Gastroesophageal sphincter (tissue), 4 donors: Measurements from ENCODE around the gene CCL11. TPM values are rescaled to one million over a fixed set of nuclear protein-coding genes. Genes with fewer than 3 reads are reported as not detected.
A peak's percentile ranks its signal among the peaks of the same experiment; 100 is the strongest.

Experiments
- ATAC-seq: fragments of 150-250 bp; one replicate; pipeline ENCODE4 v1.9.1; 2016; ENCODE audit warnings: mild to moderate bottlenecking, moderate library complexity
- H3K27ac ChIP-seq, 4 donors: fragments of 200-600 bp; sonication (generic) in 3 of 4; 1 replicate in 3 of 4; 2 replicates in 1 of 4; pipeline ENCODE4 v1.5.1; 2016 to 2019
- H3K27me3 ChIP-seq: fragments of 200-600 bp; sonication (generic); one replicate; pipeline ENCODE4 v1.5.1; 2019
- H3K36me3 ChIP-seq, 2 donors: fragments of 200-600 bp; sonication (generic); one replicate each; pipeline ENCODE4 v1.5.1; 2019; ENCODE audit warnings: control low read depth in 1 of 2
- H3K4me1 ChIP-seq, 3 donors: fragments of 200-600 bp; sonication (generic); 1 replicate in 2 of 3; 2 replicates in 1 of 3; pipeline ENCODE4 v1.5.1; 2016 to 2019; ENCODE audit warnings: control low read depth in 2 of 3
- H3K4me3 ChIP-seq, 2 donors: fragments of 200-600 bp; sonication (generic); one replicate each; pipeline ENCODE4 v1.5.1; 2019; ENCODE audit warnings: mild to moderate bottlenecking in 1 of 2, moderate library complexity in 1 of 2
- H3K9me3 ChIP-seq, 3 donors: fragments of 200-600 bp; sonication (generic); one replicate each; pipeline ENCODE4 v1.5.1; 2017 to 2019; ENCODE audit warnings: control low read depth in 2 of 3
- CTCF ChIP-seq, 4 experiments: fragments of 200-600 bp in 2 of 4; fragments of 450-650 bp in 2 of 4; sonication (generic) in 1 of 4; IDR thresholded peaks; one replicate each; pipeline ENCODE4 v1.5.1; 2017 to 2019; ENCODE audit warnings: antibody characterized with exemption in 4 of 4, mild to moderate bottlenecking in 2 of 4, moderate library complexity in 2 of 4
- EP300 ChIP-seq: sonication (generic); formaldehyde crosslinking; IDR thresholded peaks from one replicate; pipeline ENCODE4 v1.6.1; 2017; ENCODE audit warnings: antibody characterized with exemption, mild to moderate bottlenecking
- POLR2A ChIP-seq, 2 donors: fragments of 450-650 bp; IDR thresholded peaks; one replicate each; pipeline ENCODE4 v1.6.1; 2017; ENCODE audit warnings: antibody characterized with exemption in 2 of 2, mild to moderate bottlenecking in 2 of 2, moderate library complexity in 1 of 2
- POLR2AphosphoS5 ChIP-seq: sonication (generic); formaldehyde crosslinking; IDR thresholded peaks from one replicate; pipeline ENCODE4 v1.6.1; 2017; ENCODE audit warnings: antibody characterized with exemption
- WGBS, 2 donors: methylation state at CpG; one replicate each; pipeline ENCODE4 v1.1.5; 2018; ENCODE audit warnings: low coverage in 1 of 2; 5-methylcytosine and 5-hydroxymethylcytosine counted together
- total RNA-seq, 4 donors: library from RNA; depleted of rRNA; stranded (reverse); fragments of >200 nt; gene quantifications; one replicate each; pipeline ENCODE4 v1.1.0, GENCODE V29; 2016

Gene CCL11
- total RNA-seq, 4 donors from 2014 or later: 2.0 to 4.5 (median 2.7) TPM

- peaks cover 34 to 70% (median 52%) of the 10 kb centered on the region in 3 donors for H3K4me1 ChIP-seq
- no peaks in the 10 kb centered on the region for H3K27me3 ChIP-seq
- H3K27ac ChIP-seq: peak within 1 kb of the TSS; percentile 84 to 92 (median 88)
- no peaks in the 10 kb centered on the region for H3K9me3 ChIP-seq
- peak within 1 kb of the TSS; percentile 42 to 44 for H3K4me3 ChIP-seq
- WGBS, 2 donors: 2% methylated on average over 8 to 11 of the region's 11 CpGs
- no peaks in the 10 kb centered on the region for H3K36me3 ChIP-seq
- peak; percentile 40 for ATAC-seq
- no peak for TF ChIP-seq EP300
- peak; percentile 74 for TF ChIP-seq POLR2AphosphoS5
These were observed 30.7 kb upstream of the CCL11 start, which contains the start of gene CCL2 for GRCh38 chr17:34254651-34255380. Gene CCL2, plus strand, starts transcription at chr17:34255285. Its CDS starts 65 bp downstream, at chr17:34255350.

- Histone ChIP-seq H3K36me3 (no peaks in the 10 kb centered on the region), H3K27me3 (no peaks in the 10 kb centered on the region), H3K4me3 (peak overlapping the region; percentile 42 to 44), H3K4me1 (peaks cover 34 to 65% (median 47%) of the 10 kb centered on the region in 3 donors), H3K27ac (peak overlapping the region; percentile 84 to 92 (median 88)), H3K9me3 (no peaks in the 10 kb centered on the region)
- 0 to 40% methylated on average over 1 to 3 of the region's 5 CpGs for WGBS, 2 donors
- no peak for ATAC-seq
- TF ChIP-seq POLR2AphosphoS5 (no peak), EP300 (no peak), CTCF (IDR thresholded peaks at IDR 0.05) (no peak), POLR2A (IDR thresholded peaks at IDR 0.05) (no peak)
These were observed 30.2 kb upstream of the CCL11 start for GRCh38 chr17:34255381-34255732.

GRCh38 chr17:34255841-34256240, 29.7 kb upstream of the CCL11 start:
- ATAC-seq: no peak
- peaks cover 34 to 60% (median 42%) of the 10 kb centered on the region in 3 donors for H3K4me1 ChIP-seq
- 71 to 91% methylated on average over 1 of the region's 1 CpG for WGBS, 2 donors
- peak overlapping the region; percentile 42 to 44 for H3K4me3 ChIP-seq
- no peaks in the 10 kb centered on the region for H3K9me3 ChIP-seq
- no peaks in the 10 kb centered on the region for H3K36me3 ChIP-seq
- peak overlapping the region; percentile 84 to 92 (median 88) for H3K27ac ChIP-seq
- H3K27me3 ChIP-seq: no peaks in the 10 kb centered on the region
- no peak for TF ChIP-seq EP300
- TF ChIP-seq POLR2A (IDR thresholded peaks at IDR 0.05): no peak
- TF ChIP-seq CTCF (IDR thresholded peaks at IDR 0.05): no peak
- no peak for TF ChIP-seq POLR2AphosphoS5

- peaks cover 21 to 44% (median 27%) of the 10 kb centered on the region in 3 donors for H3K4me1 ChIP-seq
- H3K4me3 ChIP-seq: no peak overlapping the region
- H3K27ac ChIP-seq: no peak overlapping the region
- no peaks in the 10 kb centered on the region for H3K9me3 ChIP-seq
- 87 to 88% methylated on average over 5 of the region's 5 CpGs for WGBS, 2 donors
- H3K36me3 ChIP-seq: no peaks in the 10 kb centered on the region
- TF ChIP-seq POLR2AphosphoS5: no peak
- no peak for TF ChIP-seq CTCF (IDR thresholded peaks at IDR 0.05)
- no peak for TF ChIP-seq POLR2A (IDR thresholded peaks at IDR 0.05)
- TF ChIP-seq EP300: no peak
- H3K27me3 ChIP-seq: no peaks in the 10 kb centered on the region
- ATAC-seq: no peak
These were observed 28.1 kb upstream of the CCL11 start for GRCh38 chr17:34257299-34257985.

GRCh38 chr17:34257986-34258326, 27.6 kb upstream of the CCL11 start:
- Histone ChIP-seq H3K27me3 (no peaks in the 10 kb centered on the region), H3K4me1 (peaks cover 17 to 39% (median 23%) of the 10 kb centered on the region in 3 donors), H3K36me3 (no peaks in the 10 kb centered on the region), H3K4me3 (no peak overlapping the region), H3K9me3 (no peaks in the 10 kb centered on the region), H3K27ac (no peak overlapping the region)
- 92 to 100% methylated on average over 1 of the region's 1 CpG for WGBS, 2 donors
- ATAC-seq: no peak
- TF ChIP-seq EP300 (no peak), POLR2AphosphoS5 (no peak), POLR2A (IDR thresholded peaks at IDR 0.05) (no peak), CTCF (IDR thresholded peaks at IDR 0.05) (no peak)
